Activated T-cell treated with anti-CD3 and anti-CD28 coated beads, Interleukin-2, amount 50 U/mL, for 48 hours (primary cell): ENCODE data around the gene RUBCN.
A peak's percentile ranks its signal among the peaks of the same experiment; 100 is the strongest.
"Not testable (repeated sequence)": the region's sequence is repeated elsewhere in the genome, so short reads cannot be mapped to it uniquely, and the experiment has no call there.

Experiments used
- DNase-seq, 2 experiments: peaks; one replicate each; pipeline ENCODE4 v3.0.0-alpha.2; 2020

RUBCN gene

DNA sequence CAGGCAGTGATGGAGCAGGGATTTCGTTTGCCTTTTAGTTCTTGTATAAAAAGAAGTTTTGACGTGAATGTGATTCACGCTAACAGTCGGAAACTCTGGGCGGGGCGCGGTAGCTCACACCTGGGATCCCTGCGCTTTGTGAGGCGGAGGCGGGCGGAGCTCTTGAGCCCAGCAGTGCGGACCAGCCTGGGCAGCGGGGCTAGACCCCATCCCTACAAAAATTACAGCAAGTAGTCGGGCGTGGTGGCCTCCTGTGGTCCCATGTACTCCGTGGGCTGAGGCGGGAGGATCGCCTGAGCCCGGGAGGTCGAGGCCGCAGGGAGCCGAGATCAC lies 81.7 kb downstream of the RUBCN start:
- DNase-seq = not testable (repeated sequence)

GRCh38 chr3:197654090-197654997 lies 82.4 kb downstream of the RUBCN start:
- peak; percentile 65 to 71 for DNase-seq

GRCh38 chr3:197652860-197653259 lies 83.8 kb downstream of the RUBCN start:
- peak in 1 of 2 experiments; percentile 13 for DNase-seq

GRCh38 chr3:197647649-197648048 lies 89.1 kb downstream of the RUBCN start:
- not testable (repeated sequence) for DNase-seq

DNA sequence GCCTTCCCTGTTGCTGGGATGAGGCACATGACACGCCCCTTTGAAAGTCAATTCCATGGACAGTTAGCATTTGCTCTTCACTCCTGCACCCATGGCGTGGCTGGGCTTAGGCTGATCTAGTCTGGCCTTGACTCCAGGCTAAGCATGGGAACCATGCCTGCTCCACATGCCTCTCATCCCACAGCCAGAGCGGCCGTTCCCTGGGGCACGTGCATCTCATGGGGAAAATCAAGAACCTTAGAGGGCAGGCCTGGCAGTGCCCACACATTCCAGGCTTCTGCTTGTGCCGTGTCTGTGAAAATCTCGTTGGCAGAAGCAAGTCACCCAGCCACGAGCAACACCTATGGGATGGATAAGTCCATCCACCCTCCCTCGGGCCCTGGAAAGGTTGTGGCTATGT lies 89.5 kb downstream of the RUBCN start:
- DNase-seq = not testable (repeated sequence)

GRCh38 chr3:197646294-197646693 lies 90.4 kb downstream of the RUBCN start:
- not testable (repeated sequence) for DNase-seq

DNA sequence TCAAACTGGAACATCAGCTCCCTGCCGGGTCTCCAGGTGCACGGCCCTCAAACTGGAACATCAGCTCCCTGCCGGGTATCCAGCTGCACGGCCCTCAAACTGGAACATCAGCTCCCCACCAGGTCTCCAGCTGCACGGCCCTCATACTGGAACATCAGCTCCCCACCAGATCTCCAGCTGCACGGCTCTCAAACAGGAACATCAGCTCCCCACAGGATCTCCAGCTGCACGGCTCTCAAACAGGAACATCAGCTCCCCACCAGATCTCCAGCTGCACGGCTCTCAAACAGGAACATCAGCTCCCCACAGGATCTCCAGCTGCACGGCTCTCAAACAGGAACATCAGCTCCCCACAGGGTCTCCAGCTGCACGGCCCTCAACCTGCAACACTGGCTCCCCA lies 99.1 kb downstream of the RUBCN start:
- DNase-seq = not testable (repeated sequence)

DNA sequence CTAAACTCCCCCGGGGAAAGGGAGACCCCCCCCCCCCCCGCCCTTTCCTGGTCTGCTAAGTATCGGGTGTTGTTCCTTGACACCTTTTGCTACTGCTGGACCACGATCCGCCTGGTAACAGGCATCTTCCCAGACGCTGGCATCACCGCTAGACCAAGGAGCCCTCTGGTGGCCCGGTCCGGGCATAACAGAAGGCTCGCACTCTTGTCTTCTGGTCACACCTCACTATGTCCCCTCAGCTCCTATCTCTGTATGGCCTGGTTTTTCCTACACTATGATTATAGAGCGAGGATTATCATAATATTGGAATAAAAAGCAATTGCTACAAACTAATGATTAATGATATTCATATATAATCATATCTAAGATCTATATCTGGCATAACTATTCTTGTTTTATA lies 104.7 kb downstream of the RUBCN start:
- DNase-seq = not testable (repeated sequence)

- DNase-seq = not testable (repeated sequence)
Measured at GRCh38 chr3:197630766-197631165, 105.9 kb downstream of the RUBCN start.

GRCh38 chr3:197629286-197629685 lies 107.4 kb downstream of the RUBCN start:
- DNase-seq = not testable (repeated sequence)

GRCh38 chr3:197627772-197628523 lies 108.8 kb downstream of the RUBCN start:
- peak; percentile 92 to 94 for DNase-seq

DNA sequence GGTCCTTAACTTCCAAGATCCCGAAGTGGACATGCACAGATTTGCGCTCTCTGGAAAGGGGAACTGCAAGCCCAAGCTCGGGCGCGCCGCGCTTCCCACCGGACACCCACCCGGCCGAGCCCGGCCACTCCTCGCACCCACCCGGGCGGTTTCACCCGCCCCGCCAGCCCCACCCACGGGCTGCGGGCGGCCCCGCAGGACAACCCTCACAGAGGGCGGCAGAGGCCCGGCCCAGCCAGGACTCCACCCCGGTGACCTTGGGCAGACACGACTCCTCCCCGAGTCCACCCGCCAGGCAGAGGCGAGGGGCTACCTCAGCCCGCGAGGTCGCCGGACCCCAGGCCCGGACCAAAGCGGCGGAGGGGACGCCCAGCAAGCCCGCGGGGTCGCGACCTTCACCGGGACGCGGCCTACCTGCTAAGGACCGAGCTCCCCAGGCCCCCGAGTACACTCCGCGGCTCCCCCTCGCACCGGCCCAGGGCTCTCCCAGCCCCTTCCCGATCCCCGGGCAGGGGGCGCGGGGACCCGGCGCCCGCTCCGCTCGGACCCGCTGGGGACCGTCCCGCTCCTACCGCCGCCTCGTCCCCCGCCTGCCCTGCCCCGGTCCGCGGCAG lies 109.4 kb downstream of the RUBCN start:
- DNase-seq = not testable (repeated sequence)

GRCh38 chr3:197626404-197627157 lies 110.1 kb downstream of the RUBCN start:
- DNase-seq = not testable (repeated sequence)

DNA sequence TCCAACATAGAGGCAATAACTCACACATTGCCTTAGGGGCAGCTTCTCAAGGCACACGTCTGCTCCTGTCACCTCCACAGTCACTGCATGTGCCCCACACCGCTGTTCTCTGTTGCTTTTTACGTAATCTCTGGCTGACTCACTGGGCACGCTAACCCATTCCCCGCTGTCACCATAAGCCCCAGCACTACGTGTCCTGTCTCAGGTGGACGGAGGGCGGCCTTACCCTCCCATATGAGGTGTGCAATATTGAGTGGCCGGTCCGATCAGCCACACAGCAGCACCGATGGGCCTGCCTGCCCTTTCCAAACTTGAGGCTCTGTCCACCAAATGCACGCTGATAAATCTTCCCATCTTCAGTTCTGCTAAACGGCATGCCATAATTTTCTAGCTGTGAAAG lies 115.2 kb downstream of the RUBCN start:
- not testable (repeated sequence) for DNase-seq
